Esophagus squamous epithelium (tissue), 5 donors: Measurements from ENCODE around the gene SAMD7. TPM values are rescaled to one million over a fixed set of nuclear protein-coding genes. Genes with fewer than 3 reads are reported as not detected.

Experiments used
- DNase-seq: peaks from one replicate; lab custom pipeline; 2025; lab: John Stamatoyannopoulos, UW
- H3K27ac ChIP-seq, 4 donors: fragments of 200-600 bp; sonication (generic); one replicate each; pipeline ENCODE4 v1.5.1; 2016 to 2019; ENCODE audit warnings: mild to moderate bottlenecking in 1 of 4
- H3K27me3 ChIP-seq, 4 donors: fragments of 200-600 bp; sonication (generic); 1 replicate in 3 of 4; 2 replicates in 1 of 4; pipeline versions ENCODE4 v1.5.1 to v1.6.0; 2017 to 2021; ENCODE audit warnings: antibody characterized with exemption in 1 of 4
- H3K36me3 ChIP-seq, 3 donors: fragments of 200-600 bp; sonication (generic); one replicate each; pipeline ENCODE4 v1.5.1; 2016 to 2019
- H3K4me1 ChIP-seq, 3 donors: fragments of 200-600 bp; sonication (generic); one replicate each; pipeline ENCODE4 v1.5.1; 2017 to 2019
- H3K4me3 ChIP-seq, 4 donors: fragments of 200-600 bp; sonication (generic); 1 replicate in 3 of 4; 2 replicates in 1 of 4; pipeline ENCODE4 v1.5.1; 2016 to 2019; ENCODE audit warnings: mild to moderate bottlenecking in 2 of 4, moderate library complexity in 1 of 4
- H3K9me3 ChIP-seq, 3 donors: fragments of 200-600 bp; sonication (generic); one replicate each; pipeline ENCODE4 v1.5.1; 2016 to 2019
- CTCF ChIP-seq, 6 experiments: fragments of 450-650 bp in 4 of 6; fragments of 200-600 bp in 2 of 6; sonication (generic) in 2 of 6; IDR thresholded peaks; one replicate each; pipeline ENCODE4 v1.5.1; 2016 to 2019; ENCODE audit warnings: antibody characterized with exemption in 6 of 6, mild to moderate bottlenecking in 4 of 6, moderate library complexity in 4 of 6
- POLR2A ChIP-seq, 4 donors: fragments of 450-650 bp; IDR thresholded peaks; one replicate each; pipeline ENCODE4 v1.6.1; 2017; ENCODE audit warnings: antibody characterized with exemption in 4 of 4, mild to moderate bottlenecking in 4 of 4, moderate library complexity in 3 of 4
- WGBS, 2 donors: methylation state at CpG; one replicate each; pipeline ENCODE4 v1.1.5; 2018; 5-methylcytosine and 5-hydroxymethylcytosine counted together
- intact Hi-C: fragments of 100-400 bp; cut with DNase I; formaldehyde crosslinking; loops from one replicate; pipeline ENCODE4 v1.15.0; 2022
- total RNA-seq, 4 donors: library from RNA; depleted of rRNA; stranded (reverse); fragments of >200 nt; gene quantifications; one replicate each; pipeline ENCODE4 v1.1.0, GENCODE V29; 2016
- donor health status: DM: yes; HTN: yes; CAD: no.

The SAMD7 gene
- total RNA-seq, 4 donors from 2014 or later, result not detected

- Histone ChIP-seq H3K4me1 (peaks cover 0 to 4% (median 0%) of the 10 kb centered on the region in 3 donors), H3K4me3 (no peak overlapping the region), H3K9me3 (peaks cover 0 to 20% (median 16%) of the 10 kb centered on the region in 3 donors), H3K36me3 (no peaks in the 10 kb centered on the region), H3K27ac (no peak overlapping the region), H3K27me3 (peaks cover 0 to 6% (median 0%) of the 10 kb centered on the region in 4 donors)
- TF ChIP-seq POLR2A (IDR thresholded peaks at IDR 0.05) (no peak), CTCF (IDR thresholded peaks at IDR 0.05) (no peak)
- intact Hi-C loops, result no loop called here
- no peak for DNase-seq
- WGBS, 2 donors, result 39 to 55% methylated on average over 6 of the region's 6 CpGs
Observed at GRCh38 chr3:169905404-169905803, 6.0 kb upstream of the SAMD7 start.

GRCh38 chr3:169907476-169907875 is 3.9 kb upstream of the SAMD7 start:
- Histone ChIP-seq H3K27me3 (peaks cover 0 to 6% (median 0%) of the 10 kb centered on the region in 4 donors), H3K9me3 (peaks cover 0 to 3% (median 0%) of the 10 kb centered on the region in 3 donors), H3K27ac (no peak overlapping the region), H3K4me1 (peaks cover 0 to 4% (median 0%) of the 10 kb centered on the region in 3 donors), H3K4me3 (no peak overlapping the region), H3K36me3 (no peaks in the 10 kb centered on the region)
- DNase-seq, result no peak
- no peak for TF ChIP-seq POLR2A (IDR thresholded peaks at IDR 0.05)
- no peak for TF ChIP-seq CTCF (IDR thresholded peaks at IDR 0.05)
- intact Hi-C loops, result no loop called here

GRCh38 chr3:169907944-169908343 is 3.4 kb upstream of the SAMD7 start:
- Histone ChIP-seq H3K36me3 (no peaks in the 10 kb centered on the region), H3K4me1 (peaks cover 0 to 4% (median 0%) of the 10 kb centered on the region in 3 donors), H3K27me3 (peaks cover 0 to 6% (median 0%) of the 10 kb centered on the region in 4 donors), H3K4me3 (no peak overlapping the region), H3K9me3 (no peaks in the 10 kb centered on the region), H3K27ac (no peak overlapping the region)
- TF ChIP-seq POLR2A (IDR thresholded peaks at IDR 0.05) (no peak), CTCF (IDR thresholded peaks at IDR 0.05) (no peak)
- no peak for DNase-seq
- intact Hi-C loops, result no loop called here
- 50 to 82% methylated on average over 1 to 4 of the region's 4 CpGs for WGBS, 2 donors

GRCh38 chr3:169913323-169913722 is 2.0 kb downstream of the SAMD7 start:
- Histone ChIP-seq H3K4me3 (no peak overlapping the region), H3K27me3 (peaks cover 0 to under 1% (median 0%) of the 10 kb centered on the region in 4 donors), H3K4me1 (no peaks in the 10 kb centered on the region), H3K36me3 (no peaks in the 10 kb centered on the region), H3K9me3 (no peaks in the 10 kb centered on the region), H3K27ac (no peak overlapping the region)
- no peak for DNase-seq
- 71 to 76% methylated on average over 3 of the region's 3 CpGs for WGBS, 2 donors
- TF ChIP-seq CTCF (IDR thresholded peaks at IDR 0.05) (no peak), POLR2A (IDR thresholded peaks at IDR 0.05) (no peak)
- intact Hi-C loops, result no loop called here

GRCh38 chr3:169914321-169914720 is 2.9 kb downstream of the SAMD7 start:
- no peak for DNase-seq
- Histone ChIP-seq H3K36me3 (no peaks in the 10 kb centered on the region), H3K27ac (no peak overlapping the region), H3K9me3 (no peaks in the 10 kb centered on the region), H3K4me3 (no peak overlapping the region), H3K4me1 (no peaks in the 10 kb centered on the region), H3K27me3 (no peaks in the 10 kb centered on the region)
- WGBS, 2 donors, result 30 to 33% methylated on average over 2 of the region's 2 CpGs
- intact Hi-C loops, result no loop called here
- TF ChIP-seq POLR2A (IDR thresholded peaks at IDR 0.05), result no peak
- TF ChIP-seq CTCF (IDR thresholded peaks at IDR 0.05), result no peak
